ENCODE data around the gene YPEL2.

Gene YPEL2

GRCh38 chr17:59330053-59330942 is 1.2 kb upstream of the YPEL2 start:
- DNase-seq (ENCODE audit: low read depth in 2 of 3, low spot score in 2 of 3), result no peak

- peak in 2 of 3 experiments; percentile 11 to 18 for DNase-seq (ENCODE audit: low read depth in 2 of 3, low spot score in 2 of 3)
These were observed 684 bp downstream of the YPEL2 start for GRCh38 chr17:59331929-59332748.

- no peak for DNase-seq (ENCODE audit: low read depth in 2 of 3, low spot score in 2 of 3)
These were observed 1.4 kb downstream of the YPEL2 start for GRCh38 chr17:59332749-59333377.

GRCh38 chr17:59333836-59334235 is 2.4 kb downstream of the YPEL2 start:
- DNase-seq (ENCODE audit: low read depth in 2 of 3, low spot score in 2 of 3), result no peak

- DNase-seq (ENCODE audit: low read depth in 2 of 3, low spot score in 2 of 3), result no peak
These were observed 4.2 kb downstream of the YPEL2 start for GRCh38 chr17:59335685-59336084.

DNA sequence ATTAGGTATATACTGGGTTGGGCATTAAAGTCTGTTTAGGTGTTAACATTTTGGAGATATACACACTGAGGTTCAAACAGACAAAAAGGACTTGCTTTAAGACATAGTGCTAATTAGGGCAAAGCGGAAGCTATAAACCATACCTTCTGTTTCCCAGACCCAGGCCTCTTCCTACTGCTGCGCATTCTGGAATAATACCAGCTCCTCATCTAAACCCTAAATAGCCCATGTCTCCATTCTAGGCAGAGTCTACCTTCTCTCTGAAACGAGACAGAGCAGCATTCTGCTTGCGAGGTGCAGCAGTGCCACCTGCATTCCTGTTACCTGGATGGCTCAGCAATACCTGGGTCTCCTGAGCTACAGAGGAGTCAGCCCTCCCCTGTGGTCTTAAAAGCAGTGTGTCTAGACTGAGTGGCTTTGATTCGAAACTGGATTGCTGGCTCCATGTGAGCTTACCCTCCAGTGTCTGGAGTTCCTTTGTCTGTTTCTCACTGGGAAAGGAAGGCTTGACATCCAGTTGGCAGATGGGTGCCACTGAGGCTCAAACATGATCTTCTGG is 6.4 kb downstream of the YPEL2 start:
- no peak for DNase-seq (ENCODE audit: low read depth in 2 of 3, low spot score in 2 of 3)

DNA sequence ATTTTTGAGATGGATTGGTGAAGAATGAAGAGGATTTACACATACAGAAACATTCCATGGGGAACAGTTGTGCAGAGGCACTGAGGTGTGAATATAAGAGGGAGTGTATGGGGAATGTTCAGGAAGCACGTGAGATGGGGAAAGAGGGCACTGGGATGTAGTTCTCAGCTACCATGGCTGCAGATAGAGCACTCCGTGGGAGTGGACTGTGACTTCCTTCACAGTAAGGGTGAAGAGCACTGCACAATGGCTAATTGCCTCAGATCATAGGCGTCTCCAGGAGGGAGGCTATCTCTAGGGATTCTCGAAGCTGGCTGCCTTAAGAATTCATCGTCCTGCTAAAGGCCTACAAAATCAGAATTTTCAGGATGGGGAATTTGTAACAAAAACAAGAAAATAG is 7.0 kb downstream of the YPEL2 start:
- no peak for DNase-seq (ENCODE audit: low read depth in 2 of 3, low spot score in 2 of 3)

DNA sequence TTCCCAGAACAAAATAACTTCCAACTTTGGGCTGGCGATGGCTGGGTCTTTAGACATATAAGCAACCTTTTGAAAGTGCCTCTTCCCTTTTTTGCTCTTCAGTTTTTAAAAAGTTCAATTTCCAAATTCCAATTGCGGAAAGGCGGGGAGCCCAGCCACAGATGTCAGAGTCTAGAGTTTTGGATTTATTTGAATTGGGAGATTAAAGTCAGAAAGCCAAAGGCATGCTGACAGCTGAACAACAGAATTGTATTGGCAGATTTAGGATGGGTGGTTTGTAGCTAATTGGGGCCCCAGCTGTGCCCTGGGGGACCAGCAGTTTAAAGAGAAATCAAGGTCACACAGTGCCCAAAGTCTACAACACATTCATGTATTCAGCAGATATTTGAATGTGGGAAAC is 10.5 kb downstream of the YPEL2 start:
- DNase-seq (ENCODE audit: low read depth in 2 of 3, low spot score in 2 of 3), result no peak

DNA sequence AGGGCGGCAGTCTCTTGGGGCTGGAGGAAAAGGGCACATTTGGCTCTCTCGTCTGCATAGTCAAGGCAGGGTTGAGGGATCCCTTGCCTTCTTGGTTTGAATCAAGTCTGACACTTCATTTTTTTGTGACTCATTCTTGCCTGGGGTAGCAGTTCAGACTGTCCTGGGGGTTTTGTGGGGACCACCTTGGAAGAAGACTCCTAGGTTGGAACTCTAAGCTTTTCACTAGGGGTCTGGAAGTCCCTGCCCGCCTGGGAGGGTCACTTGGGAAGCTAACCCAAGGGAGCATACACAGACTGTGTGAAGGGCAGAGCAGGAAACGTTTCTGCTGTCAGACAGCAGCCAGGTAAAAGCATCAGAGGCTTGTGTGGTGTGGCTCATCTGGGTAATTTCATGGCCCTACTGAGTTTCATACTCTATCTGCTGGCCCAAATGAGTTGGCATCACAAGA is 11.3 kb downstream of the YPEL2 start:
- peak in 2 of 3 experiments; percentile 9 to 32 for DNase-seq (ENCODE audit: low read depth in 2 of 3, low spot score in 2 of 3)

DNA sequence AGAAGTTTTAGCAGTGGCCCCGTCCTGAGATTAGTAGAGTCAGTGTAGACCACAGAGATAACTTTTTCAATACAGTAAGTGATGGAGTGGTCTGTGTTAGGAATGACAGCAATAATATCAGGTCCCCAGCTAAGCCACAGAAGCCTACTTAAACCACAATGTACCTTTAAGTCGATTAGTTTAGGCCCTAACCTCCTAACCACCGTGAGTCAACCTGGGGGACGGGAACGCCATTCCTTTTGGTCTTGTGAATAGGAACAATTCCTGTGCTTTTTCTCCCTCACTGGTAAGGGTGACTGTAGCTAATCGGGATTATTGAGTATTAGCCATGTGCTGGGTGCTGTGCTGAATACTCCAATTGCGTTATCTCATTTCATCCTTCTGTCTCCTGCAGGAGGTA is 14.0 kb downstream of the YPEL2 start:
- no peak for DNase-seq (ENCODE audit: low read depth in 2 of 3, low spot score in 2 of 3)

DNA sequence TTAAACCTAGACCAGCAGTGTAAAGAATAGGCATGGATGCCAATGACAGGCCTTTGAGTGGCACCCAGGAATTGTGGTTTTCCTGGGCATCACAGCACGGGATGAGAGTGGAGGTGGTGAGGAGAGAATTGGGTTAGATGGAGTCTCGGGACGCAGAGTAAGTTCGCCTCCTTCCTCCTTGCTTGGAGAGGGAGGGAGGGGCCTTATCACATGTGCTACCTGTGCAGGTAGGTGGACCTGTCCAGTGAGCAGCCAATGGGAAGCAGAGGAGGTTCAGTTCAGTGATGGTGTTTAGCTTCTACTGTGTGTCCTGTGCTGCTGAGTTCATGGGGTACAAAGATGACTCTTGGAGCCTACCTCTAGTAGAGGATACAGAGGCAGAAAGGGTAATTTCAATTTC is 14.9 kb downstream of the YPEL2 start:
- DNase-seq (ENCODE audit: low read depth in 2 of 3, low spot score in 2 of 3), result no peak

DNA sequence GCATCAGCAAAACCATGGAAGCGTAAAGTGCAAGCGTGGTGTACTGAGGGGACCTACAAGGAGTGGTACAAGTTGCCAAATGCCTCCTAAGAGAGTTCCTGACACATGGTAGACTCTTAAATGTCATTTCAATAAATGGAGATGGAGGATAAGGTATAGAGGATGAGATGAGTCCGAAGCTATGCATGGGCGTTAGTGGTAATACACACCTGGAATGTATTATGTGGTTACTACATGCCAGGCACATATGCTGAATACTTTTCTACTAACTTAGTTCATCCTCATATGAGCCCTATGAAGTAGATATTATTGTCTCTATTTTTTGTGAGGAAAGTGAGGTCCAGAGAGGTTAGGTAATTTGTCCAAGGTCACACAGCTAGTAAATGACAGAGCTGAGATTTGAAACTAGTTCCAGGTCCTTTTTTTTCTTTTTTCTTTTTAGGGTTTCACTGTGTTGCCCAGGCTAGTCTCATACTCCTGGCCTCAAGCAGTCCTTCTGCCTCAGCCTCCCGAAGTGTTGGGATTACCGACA is 15.5 kb downstream of the YPEL2 start:
- DNase-seq (ENCODE audit: low read depth in 2 of 3, low spot score in 2 of 3), result no peak

- no peak for DNase-seq (ENCODE audit: low read depth in 2 of 3, low spot score in 2 of 3)
These were observed 16.5 kb downstream of the YPEL2 start for GRCh38 chr17:59347975-59348391.

DNA sequence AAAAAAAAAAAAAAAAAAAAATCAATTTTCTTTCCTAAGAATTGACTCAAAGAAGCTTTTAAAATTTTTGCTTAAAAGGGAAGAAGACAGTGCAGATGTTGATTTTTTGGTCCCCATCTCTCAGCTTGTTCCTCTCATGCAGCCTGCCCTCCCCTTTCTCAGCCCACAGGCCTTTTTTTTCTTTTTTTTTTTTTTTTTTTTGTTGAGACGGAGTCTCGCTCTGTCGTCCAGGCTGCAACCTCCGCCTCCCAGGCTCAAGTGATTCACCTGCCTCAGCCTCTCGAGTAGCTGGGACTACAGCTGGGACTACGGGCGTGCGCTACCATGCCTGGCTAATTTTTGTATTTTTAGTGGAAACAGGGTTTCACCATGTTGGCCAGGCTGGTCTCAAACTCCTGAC is 17.7 kb downstream of the YPEL2 start:
- DNase-seq (ENCODE audit: low read depth in 2 of 3, low spot score in 2 of 3), result no peak

GRCh38 chr17:59353106-59353854 is 21.8 kb downstream of the YPEL2 start:
- no peak for DNase-seq (ENCODE audit: low read depth in 2 of 3, low spot score in 2 of 3)

GRCh38 chr17:59353936-59354755 is 22.7 kb downstream of the YPEL2 start:
- no peak for DNase-seq (ENCODE audit: low read depth in 2 of 3, low spot score in 2 of 3)

- DNase-seq (ENCODE audit: low read depth in 2 of 3, low spot score in 2 of 3), result no peak
These were observed 23.7 kb downstream of the YPEL2 start for GRCh38 chr17:59355030-59355701.

DNA sequence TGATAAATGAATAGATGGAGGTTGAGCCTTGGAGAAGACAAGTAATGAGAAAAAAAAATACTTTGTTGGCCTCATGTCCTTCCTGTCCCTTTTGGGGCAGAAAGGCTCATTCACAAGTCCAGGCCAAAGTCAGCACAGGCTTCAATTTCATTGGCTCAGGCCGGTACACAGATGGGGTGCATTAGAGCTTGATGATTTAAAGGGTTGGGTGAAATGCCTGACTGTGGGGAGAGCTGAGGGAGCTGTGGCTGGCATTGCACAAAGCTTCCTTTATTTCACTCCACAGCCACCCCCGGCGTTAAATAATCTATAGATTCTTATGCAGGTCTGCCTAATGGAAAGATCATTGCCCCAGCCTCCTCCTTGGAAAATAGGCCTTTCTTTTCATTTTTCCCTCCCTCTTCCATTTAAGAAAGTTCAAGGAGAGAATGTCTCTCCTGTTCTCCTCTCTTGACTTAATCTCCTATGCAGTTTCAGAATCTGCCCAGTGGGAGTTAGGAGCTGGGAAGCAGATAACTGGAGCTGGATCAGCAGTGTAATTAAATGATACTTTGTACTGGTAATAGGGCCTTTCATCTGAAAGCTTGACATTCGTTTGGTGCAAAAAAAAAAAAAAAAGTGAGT is 24.4 kb downstream of the YPEL2 start:
- no peak for DNase-seq (ENCODE audit: low read depth in 2 of 3, low spot score in 2 of 3)

Data from activated CD8-positive, alpha-beta memory T cell treated with anti-CD3 and anti-CD28 coated beads for 48 hours (primary cell).